GM12865 (cell line): ENCODE results near the gene PKMYT1.

Experiments
- DNase-seq: peaks from one replicate; pipeline ENCODE4 v3.0.0; 2010; ENCODE audit warnings: low read depth
- H3K4me3 ChIP-seq: 2 replicates; pipeline ENCODE4 v1.5.1; 2011; ENCODE audit warnings: mild to moderate bottlenecking, low read depth, low read length, control low read depth
- TF ChIP-seq, protein P1 (sequence below): IDR thresholded peaks from 2 replicates; pipeline ENCODE4 v1.5.1; 2011; ENCODE audit warnings: low read length, control low read depth, low read depth, inconsistent platforms; ENCODE audit not compliant: insufficient read depth; ENCODE audit errors: missing control alignments

The PKMYT1 gene

DNA sequence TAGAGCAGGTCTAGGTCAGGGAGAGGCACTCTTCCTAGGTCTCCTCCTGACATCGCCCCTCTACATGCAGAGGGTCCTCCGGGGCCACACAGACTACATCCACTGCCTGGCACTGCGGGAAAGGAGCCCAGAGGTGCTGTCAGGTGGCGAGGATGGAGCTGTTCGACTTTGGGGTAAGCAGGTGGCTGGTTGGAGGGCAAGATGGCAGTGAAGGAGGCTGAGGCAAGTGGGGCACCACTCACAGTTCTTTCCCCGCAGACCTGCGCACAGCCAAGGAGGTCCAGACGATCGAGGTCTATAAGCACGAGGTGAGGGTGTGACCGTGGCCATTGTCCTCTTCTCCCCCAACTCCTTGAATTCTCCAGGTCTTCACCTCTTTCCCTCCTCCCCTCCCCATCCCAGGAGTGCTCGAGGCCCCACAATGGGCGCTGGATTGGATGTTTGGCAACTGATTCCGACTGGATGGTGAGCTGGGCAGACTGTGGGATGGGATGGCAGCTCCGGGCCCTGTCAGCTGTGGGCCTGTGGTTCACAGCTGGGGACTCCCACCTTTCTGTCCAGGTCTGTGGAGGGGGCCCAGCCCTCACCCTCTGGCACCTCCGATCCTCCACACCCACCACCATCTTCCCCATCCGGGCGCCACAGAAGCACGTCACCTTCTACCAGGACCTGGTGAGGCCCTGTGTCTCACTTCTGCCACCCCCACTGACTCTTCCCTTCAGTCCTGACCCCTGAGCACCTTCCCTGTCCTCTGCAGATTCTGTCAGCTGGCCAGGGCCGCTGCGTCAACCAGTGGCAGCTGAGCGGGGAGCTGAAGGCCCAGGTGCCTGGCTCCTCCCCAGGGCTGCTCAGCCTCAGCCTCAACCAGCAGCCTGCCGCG, 46.6 kb upstream of the PKMYT1 start:
- no peak for DNase-seq
- TF ChIP-seq, protein P1, sequence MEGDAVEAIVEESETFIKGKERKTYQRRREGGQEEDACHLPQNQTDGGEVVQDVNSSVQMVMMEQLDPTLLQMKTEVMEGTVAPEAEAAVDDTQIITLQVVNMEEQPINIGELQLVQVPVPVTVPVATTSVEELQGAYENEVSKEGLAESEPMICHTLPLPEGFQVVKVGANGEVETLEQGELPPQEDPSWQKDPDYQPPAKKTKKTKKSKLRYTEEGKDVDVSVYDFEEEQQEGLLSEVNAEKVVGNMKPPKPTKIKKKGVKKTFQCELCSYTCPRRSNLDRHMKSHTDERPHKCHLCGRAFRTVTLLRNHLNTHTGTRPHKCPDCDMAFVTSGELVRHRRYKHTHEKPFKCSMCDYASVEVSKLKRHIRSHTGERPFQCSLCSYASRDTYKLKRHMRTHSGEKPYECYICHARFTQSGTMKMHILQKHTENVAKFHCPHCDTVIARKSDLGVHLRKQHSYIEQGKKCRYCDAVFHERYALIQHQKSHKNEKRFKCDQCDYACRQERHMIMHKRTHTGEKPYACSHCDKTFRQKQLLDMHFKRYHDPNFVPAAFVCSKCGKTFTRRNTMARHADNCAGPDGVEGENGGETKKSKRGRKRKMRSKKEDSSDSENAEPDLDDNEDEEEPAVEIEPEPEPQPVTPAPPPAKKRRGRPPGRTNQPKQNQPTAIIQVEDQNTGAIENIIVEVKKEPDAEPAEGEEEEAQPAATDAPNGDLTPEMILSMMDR, result no peak
- no peak overlapping the region for H3K4me3 ChIP-seq

DNA sequence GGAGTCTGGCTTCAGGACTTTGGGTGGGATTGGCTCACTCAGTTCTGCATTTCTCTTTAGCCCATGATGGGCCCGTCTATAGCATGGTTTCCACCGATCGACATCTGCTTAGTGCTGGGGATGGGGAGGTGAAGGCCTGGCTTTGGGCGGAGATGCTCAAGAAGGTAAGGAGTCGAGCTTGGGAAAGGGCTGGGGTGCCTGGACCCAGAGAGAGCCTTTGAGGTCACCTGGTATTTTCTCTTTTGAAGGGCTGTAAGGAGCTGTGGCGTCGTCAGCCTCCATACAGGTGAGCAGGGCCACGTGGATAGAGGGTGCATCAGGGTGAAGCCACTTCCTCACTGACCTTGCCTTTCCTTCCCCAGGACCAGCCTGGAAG, 45.7 kb upstream of the PKMYT1 start:
- DNase-seq, result no peak
- TF ChIP-seq, protein P1, result no peak
- H3K4me3 ChIP-seq, result no peak overlapping the region

DNA sequence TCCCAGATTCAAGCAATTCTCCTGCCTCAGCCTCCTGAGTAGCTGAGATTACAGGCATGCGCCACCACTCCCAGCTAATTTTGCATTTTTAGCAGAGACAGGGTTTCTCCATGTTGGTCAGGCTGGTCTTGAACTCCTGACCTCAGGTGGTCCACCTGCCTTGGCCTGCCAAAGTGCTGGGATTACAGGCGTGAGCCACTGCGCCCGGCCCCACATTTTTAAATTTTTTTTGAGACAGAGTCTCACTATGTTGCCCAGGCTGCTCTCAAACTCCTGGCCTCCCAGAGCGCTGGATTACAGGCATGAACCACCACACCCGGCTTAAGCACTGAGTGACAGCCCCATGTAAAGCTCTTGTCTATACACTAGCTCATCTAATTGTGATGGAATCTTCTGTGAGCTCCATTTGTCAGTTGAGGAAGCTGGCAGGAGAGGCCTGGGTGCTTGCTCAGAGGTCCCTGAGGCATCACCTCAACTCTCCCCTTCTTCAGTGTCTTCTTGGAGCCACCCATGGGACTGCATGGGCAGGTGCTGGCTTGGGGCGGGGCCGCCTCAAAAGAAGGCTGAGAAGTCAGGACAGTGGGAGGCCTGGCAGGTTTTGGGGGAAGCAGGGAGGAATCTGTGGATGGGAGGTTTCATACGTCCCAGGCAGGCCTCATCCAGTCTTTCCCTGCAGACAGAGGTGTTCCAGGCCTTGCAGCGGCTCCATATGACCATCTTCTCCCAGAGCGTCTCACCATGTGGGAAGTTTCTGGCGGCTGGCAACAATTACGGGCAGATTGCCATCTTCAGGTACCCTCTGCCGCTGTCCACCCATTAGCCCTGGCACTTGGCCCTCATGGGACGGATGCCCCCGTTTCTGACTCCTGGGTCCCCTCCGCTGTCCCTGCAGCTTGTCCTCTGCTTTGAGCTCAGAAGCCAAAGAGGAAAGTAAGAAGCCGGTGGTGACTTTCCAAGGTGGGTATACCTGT, 45.1 kb upstream of the PKMYT1 start:
- no peak for DNase-seq
- H3K4me3 ChIP-seq, result no peak overlapping the region
- TF ChIP-seq, protein P1, result no peak

DNA sequence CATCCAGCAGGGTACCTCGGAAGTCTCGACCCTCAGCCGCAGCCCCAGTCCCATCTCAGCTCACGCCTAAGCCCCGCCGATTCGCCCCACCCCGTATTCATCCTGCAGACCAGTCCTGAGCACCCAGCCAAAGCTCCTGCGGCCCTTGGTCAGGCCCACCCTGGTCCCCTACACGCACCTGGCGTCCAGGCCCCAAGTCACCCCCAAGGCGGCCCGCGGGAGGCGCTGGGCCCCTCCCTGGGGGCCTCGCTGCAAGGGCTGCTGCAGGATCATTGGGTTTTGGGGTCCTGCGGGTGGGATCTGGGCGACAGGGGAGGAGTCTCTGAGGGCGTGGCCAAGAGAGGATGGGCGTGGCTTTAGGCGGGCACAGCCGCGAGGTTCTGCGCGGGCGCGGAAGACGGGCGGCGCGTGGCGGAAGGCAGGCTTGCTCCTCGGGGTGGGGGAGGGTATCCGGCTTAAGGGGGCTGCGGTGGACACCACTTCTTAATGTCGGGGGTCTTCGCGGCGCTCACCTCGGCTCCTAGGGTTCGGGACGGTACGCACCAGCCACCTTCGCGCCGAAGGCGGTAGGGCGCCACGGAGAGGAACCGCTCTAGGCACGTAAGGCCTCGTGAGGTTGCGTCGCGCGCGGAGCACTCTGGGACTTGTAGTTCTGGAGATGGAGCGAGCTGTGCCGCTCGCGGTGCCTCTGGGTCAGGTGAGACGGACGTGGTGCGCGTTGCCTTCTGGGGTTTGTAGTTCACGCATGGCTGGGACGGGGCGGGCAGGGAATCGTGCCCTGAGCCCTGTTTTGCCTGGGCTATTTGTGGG, 43.6 kb upstream of the PKMYT1 start, which contains the start of the genes HCFC1R1 and THOC6:
Gene HCFC1R1 (minus strand): TSS at position 274 of the 810 bp plus-strand sequence. CDS start 1 bp downstream, at position 273.
Gene THOC6 (plus strand): TSS at position 367 of the 810 bp plus-strand sequence. CDS start 292 bp downstream, at position 659.
- peak within 1 kb of the TSS; percentile 82 for H3K4me3 ChIP-seq
- TF ChIP-seq, protein P1, result no peak
- DNase-seq, result peak; percentile 99

DNA sequence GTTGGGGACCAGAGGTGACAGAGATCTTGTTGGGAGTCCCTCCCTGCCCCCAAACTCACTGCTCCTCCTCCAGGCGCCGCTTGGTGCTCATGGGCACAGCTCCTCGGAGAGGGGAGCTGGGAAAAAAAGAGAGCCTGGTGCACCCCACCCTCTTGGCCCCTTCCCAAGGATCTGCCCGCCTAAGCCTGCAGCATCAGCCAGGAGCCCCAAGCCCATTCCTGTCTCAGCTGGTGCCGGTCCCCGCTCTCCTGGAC, 43.1 kb upstream of the PKMYT1 start:
- TF ChIP-seq, protein P1, result no peak
- peak overlapping the region; percentile 82 for H3K4me3 ChIP-seq
- no peak for DNase-seq

DNA sequence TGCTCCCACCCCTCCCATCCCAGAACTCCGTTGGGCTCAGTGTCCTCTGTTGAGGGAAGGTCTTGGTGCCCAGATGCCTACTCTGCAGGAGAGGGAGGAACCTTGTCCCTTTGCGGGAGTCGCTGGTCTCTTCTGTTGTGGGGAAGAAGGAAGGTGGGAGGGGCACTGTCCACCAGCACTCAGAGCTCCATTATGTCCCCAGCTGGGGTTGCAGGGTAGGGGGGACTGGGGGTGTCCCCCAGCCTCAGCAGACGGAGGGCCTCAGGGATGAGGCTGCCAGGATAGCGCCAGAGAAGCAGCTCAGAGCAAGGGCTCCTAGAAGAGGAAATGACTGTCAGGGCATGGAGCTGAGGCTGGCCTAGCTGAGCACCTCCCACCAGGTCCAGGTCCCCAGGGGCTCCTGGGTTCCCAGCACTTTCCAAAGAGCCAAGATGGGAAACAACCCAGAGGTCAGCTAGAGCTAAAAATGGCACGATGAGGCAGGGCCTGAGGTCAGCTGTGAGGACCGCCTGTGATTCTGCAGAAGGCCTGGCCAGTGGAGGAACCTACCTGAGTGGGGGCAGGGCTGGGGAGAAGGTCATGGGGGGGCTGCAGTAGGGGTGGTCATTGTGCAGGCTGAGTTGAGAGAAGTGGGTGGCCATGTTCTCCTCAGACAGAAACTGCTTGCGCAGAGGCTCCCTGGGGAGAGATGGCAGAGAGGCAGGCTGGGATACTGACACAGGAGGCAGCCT, 42.6 kb upstream of the PKMYT1 start:
- peak overlapping the region; percentile 82 for H3K4me3 ChIP-seq
- TF ChIP-seq, protein P1, result no peak
- DNase-seq, result peak; percentile 52
